Uterus (tissue), 2 donors: ENCODE measurements around the gene PMM2.

ENCODE experiments used
- POLR2A ChIP-seq, 2 donors: fragments of 450-650 bp; IDR thresholded peaks; one replicate each; pipeline ENCODE4 v1.6.1; 2016; ENCODE audit warnings: antibody characterized with exemption in 2 of 2, mild to moderate bottlenecking in 1 of 2, moderate library complexity in 1 of 2
- TF ChIP-seq, protein P1 (sequence below), 4 experiments: fragments of 200-600 bp in 2 of 4; fragments of 450-650 bp in 2 of 4; sonication (generic) in 2 of 4; IDR thresholded peaks; one replicate each; pipeline ENCODE4 v1.5.1; 2016 to 2019; ENCODE audit warnings: antibody characterized with exemption in 4 of 4, mild to moderate bottlenecking in 2 of 4, moderate library complexity in 1 of 4

DNA sequence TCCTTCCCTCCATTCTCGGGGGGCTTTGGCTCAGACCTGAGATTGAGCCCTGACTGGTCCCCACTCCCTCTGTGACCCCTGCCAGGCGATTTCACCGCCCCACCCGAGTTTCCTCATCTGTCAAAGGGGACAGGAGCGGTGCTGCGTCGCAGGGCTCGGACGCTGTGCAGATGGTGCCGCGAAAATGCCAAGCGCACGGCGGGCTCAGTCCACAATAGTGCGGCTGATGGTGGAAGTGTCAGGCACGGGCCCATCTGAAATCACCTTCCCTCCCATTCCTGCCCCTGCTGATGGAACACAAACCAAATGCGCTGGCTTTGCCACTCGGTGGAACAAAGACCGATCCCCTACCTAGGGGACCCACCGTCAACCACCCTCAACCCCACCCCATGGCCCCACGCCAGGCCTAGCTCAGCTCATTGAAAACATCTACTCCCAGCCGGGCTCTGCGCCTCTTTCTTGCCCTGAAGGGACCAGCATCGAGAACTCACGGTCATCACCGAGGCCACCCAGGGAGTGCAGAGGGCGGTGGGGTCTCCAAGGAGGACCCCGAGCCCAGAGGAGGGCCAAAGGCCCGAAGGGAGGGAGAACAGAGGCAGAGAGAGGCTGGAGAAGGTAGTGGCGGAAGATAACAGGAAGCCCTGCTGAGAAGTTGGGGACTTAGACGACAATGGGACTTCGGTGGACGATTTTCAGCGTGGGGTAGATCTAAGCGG is 69.7 kb downstream of the PMM2 start:
- TF ChIP-seq POLR2A (IDR thresholded peaks at IDR 0.05), result no peak
- TF ChIP-seq, protein P1, sequence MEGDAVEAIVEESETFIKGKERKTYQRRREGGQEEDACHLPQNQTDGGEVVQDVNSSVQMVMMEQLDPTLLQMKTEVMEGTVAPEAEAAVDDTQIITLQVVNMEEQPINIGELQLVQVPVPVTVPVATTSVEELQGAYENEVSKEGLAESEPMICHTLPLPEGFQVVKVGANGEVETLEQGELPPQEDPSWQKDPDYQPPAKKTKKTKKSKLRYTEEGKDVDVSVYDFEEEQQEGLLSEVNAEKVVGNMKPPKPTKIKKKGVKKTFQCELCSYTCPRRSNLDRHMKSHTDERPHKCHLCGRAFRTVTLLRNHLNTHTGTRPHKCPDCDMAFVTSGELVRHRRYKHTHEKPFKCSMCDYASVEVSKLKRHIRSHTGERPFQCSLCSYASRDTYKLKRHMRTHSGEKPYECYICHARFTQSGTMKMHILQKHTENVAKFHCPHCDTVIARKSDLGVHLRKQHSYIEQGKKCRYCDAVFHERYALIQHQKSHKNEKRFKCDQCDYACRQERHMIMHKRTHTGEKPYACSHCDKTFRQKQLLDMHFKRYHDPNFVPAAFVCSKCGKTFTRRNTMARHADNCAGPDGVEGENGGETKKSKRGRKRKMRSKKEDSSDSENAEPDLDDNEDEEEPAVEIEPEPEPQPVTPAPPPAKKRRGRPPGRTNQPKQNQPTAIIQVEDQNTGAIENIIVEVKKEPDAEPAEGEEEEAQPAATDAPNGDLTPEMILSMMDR (IDR thresholded peaks at IDR 0.05), result no peak
